ENCODE measurements around the gene DYNLL1.
A peak's percentile ranks its signal among the peaks of the same experiment; 100 is the strongest.

DYNLL1 gene

DNA sequence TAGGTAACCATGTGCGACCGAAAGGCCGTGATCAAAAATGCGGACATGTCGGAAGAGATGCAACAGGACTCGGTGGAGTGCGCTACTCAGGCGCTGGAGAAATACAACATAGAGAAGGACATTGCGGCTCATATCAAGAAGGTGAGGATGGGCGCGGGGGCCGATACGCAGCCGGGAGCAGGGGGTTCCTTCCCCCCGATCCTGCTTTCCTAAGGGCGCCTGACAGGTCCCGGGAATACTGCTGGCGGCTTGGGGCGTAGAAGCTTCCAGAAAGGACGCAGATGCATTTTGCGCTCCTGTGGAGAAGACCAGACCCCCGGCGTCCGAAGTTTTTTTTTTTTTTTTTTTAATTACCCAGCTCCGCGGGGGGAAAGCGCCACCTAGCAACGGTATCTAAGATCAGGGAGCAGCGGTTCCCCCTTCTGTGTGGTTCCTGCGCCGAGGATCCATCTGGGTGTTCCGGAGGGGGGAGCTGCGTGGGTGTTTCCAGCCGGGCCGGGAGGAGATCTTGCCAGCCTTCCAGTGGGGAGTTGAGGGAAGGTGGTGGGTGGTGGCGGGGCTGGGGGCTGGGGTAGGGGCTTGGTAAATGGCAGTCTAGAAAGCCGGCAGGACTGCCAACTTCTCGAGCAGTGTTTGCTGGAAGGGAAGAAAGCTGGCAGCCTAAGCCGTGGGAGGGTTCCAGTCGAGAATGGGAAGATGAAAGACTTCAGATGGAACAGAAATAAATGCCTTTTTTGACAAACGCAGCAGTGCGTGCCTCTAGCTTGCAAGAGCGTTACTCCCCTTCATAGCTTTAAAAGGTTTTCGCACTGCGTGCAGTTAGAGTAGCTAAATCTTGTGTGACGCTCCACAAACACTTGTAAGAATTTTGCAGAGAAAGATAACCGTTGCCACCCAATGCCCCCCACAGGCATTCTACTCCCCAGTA lies 764 bp downstream of the DYNLL1 start:
- POLR2A ChIA-PET, result interaction anchor here (0.6 to 2.4 kb wide), 13 partner anchors 8 to 296 kb away, joined by 3 to 39 read pairs (median 4); partner anchors contain the start of genes COQ5, COX6A1, POP5 and RPLP0
- TF ChIP-seq ZNF384 (IDR thresholded peaks at IDR 0.05) (peak; percentile 90), FOXK2 (IDR thresholded peaks at IDR 0.05) (no peak), TARDBP (IDR thresholded peaks at IDR 0.05) (no peak)
- DNase-seq (ENCODE audit: extremely low spot score), result peak; percentile 36
- CTCF ChIA-PET, result interaction anchor here (1.0 kb wide), 1 partner anchor 39 kb away, joined by 3 read pairs; no protein-coding TSS in a partner anchor

DNA sequence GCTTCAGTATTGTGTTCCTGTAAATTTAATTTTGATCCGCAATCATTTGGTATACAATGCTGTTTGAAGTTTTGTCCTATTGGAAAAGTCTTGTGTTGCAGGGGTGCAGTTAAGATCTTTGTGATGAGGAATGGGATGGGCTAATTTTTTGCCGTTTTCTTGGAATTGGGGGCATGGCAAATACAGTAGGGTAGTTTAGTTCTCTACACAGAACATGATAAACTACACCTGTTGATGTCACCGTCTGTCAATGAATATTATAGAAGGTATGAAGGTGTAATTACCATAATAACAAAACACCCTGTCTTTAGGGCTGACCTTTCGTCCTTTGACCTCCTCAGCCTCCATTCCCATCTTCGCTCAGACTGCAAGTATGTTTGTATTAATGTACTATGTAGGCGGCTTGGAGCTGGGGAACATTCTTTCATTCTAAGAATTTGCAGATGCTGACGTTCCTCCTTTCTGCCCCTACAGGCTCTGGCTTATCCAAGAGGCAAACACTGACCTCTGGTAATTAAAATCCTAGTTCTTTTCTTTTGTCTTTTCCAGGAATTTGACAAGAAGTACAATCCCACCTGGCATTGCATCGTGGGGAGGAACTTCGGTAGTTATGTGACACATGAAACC lies 1.7 kb downstream of the DYNLL1 start:
- ChIA-PET POLR2A (interaction anchor here (0.8 to 2.4 kb wide), 7 partner anchors 25 to 84 kb away, joined by 3 to 39 read pairs (median 4); partner anchors contain the start of genes COQ5, COX6A1, POP5 and SRSF9), CTCF (no interaction called here)
- no peak for DNase-seq (ENCODE audit: extremely low spot score)
- TF ChIP-seq CTBP1 (IDR thresholded peaks at IDR 0.05; ENCODE audit: borderline replicate concordance), result no peak
- no peak for TF ChIP-seq LEF1 (IDR thresholded peaks at IDR 0.05; ENCODE audit: borderline replicate concordance)
- TF ChIP-seq BHLHE40 (IDR thresholded peaks at IDR 0.05; ENCODE audit: borderline replicate concordance), result no peak
- no peak for TF ChIP-seq FOXM1 (IDR thresholded peaks at IDR 0.05; ENCODE audit: borderline replicate concordance)
- no peak for TF ChIP-seq L3MBTL2 (conservative IDR thresholded peaks at IDR 0.05)
- no peak for TF ChIP-seq SUZ12 (IDR thresholded peaks at IDR 0.05)
- no peak for TF ChIP-seq FOXK2 (IDR thresholded peaks at IDR 0.05)
- TF ChIP-seq HDGF (IDR thresholded peaks at IDR 0.05; ENCODE audit: borderline replicate concordance), result no peak
- no peak for TF ChIP-seq ARNT (IDR thresholded peaks at IDR 0.05)

DNA sequence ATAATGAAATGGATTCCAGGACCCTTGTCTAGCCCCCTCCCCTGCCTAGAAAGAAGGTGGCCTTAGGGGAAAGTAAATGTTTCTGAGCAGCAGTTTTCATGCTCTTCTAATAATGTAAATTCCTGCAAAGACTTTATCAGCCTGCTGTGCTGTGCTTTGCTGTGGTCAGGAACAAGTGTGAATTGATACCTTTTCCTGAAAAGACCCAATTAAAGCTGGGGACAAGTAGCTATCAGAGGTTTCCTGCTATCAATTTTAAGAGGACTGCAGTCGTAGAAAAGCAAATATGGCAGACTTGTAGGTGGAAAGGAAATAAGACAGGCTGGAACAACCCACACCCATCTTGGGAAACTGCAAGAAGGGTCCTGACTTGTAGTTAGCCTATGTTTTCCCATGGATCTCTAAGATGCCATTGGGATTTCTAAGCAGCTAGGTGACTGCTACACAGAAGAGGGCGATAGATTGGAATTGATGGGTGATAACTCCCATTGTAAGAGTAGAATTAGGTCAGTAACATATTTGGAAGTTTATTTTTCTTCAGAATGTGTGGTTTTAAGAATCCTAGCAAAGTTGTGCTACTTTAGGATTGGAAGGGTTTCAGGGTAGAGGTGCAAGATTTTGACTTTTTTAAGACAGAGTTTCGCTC lies 3.1 kb downstream of the DYNLL1 start:
- CTCF ChIA-PET, result no interaction called here
- no peak for TF ChIP-seq ARNT (IDR thresholded peaks at IDR 0.05)
- no peak for TF ChIP-seq SP1 (IDR thresholded peaks at IDR 0.05)
- TF ChIP-seq FOXK2 (IDR thresholded peaks at IDR 0.05), result no peak
- no peak for TF ChIP-seq L3MBTL2 (conservative IDR thresholded peaks at IDR 0.05)
- no peak for TF ChIP-seq FOXA1 (IDR thresholded peaks at IDR 0.05)
- DNase-seq (ENCODE audit: extremely low spot score), result no peak
- POLR2A ChIA-PET, result interaction anchor here (1.0 to 1.3 kb wide), 2 partner anchors 24 to 36 kb away, joined by 3 to 4 read pairs; no protein-coding TSS in a partner anchor

DNA sequence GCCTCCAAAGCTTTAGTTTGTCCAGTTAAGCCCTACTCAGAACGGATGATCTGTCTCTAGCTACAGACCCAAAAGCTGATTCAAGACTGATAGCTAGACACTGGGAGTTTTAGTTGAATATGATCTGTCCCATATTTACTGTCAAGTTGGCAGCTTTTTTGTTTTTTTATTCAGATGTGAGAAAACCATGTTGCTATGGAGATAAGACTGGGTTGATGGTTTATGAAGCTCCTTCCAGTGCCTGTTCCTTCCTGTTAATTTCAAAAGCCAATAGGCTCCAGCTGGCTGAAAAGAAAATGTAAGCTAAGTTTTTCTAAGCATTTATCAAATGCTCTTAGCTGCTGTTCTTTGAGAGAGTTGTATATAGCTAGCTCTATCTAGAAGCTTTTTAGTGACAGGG lies 4.7 kb downstream of the DYNLL1 start:
- TF ChIP-seq HDGF (IDR thresholded peaks at IDR 0.05; ENCODE audit: borderline replicate concordance), result no peak
- TF ChIP-seq CTBP1 (IDR thresholded peaks at IDR 0.05; ENCODE audit: borderline replicate concordance), result no peak
- no peak for TF ChIP-seq NFRKB (IDR thresholded peaks at IDR 0.05)
- no peak for TF ChIP-seq TARDBP (IDR thresholded peaks at IDR 0.05)
- TF ChIP-seq, protein P1, sequence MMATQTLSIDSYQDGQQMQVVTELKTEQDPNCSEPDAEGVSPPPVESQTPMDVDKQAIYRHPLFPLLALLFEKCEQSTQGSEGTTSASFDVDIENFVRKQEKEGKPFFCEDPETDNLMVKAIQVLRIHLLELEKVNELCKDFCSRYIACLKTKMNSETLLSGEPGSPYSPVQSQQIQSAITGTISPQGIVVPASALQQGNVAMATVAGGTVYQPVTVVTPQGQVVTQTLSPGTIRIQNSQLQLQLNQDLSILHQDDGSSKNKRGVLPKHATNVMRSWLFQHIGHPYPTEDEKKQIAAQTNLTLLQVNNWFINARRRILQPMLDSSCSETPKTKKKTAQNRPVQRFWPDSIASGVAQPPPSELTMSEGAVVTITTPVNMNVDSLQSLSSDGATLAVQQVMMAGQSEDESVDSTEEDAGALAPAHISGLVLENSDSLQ (IDR thresholded peaks at IDR 0.05), result no peak
- no peak for TF ChIP-seq FOXM1 (IDR thresholded peaks at IDR 0.05; ENCODE audit: borderline replicate concordance)
- TF ChIP-seq LEF1 (IDR thresholded peaks at IDR 0.05; ENCODE audit: borderline replicate concordance), result no peak
- TF ChIP-seq BHLHE40 (IDR thresholded peaks at IDR 0.05; ENCODE audit: borderline replicate concordance), result no peak
- no peak for TF ChIP-seq SUZ12 (IDR thresholded peaks at IDR 0.05)
- TF ChIP-seq SP1 (IDR thresholded peaks at IDR 0.05), result no peak
- ChIA-PET CTCF (no interaction called here), POLR2A (interaction anchor here (0.7 to 1.4 kb wide), 4 partner anchors 9 to 30 kb away, joined by 3 to 5 read pairs (median 3); no protein-coding TSS in a partner anchor)
- DNase-seq (ENCODE audit: extremely low spot score), result no peak

DNA sequence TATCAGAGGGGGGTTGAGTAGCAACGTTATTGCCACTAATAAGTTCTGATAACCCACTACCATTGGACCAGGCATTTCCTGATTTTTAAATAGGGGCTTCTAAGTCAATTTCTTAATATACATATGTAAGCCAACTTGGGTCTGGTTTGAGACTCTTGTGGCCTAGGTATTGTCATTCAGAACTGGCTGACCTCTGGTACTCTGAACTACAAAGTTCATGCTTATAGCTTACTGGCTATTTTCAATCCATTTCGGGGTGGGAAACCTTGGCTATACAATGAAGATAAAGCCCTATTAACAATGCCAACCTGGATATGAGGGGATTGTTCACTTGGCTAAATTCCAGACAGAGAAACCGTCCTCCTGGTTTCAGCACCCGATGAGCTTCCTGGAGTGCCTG lies 8.7 kb downstream of the DYNLL1 start:
- CTCF ChIA-PET, result no interaction called here
- TF ChIP-seq L3MBTL2 (conservative IDR thresholded peaks at IDR 0.05) (no peak), SUZ12 (IDR thresholded peaks at IDR 0.05) (no peak), BHLHE40 (IDR thresholded peaks at IDR 0.05; ENCODE audit: borderline replicate concordance) (no peak), NFRKB (IDR thresholded peaks at IDR 0.05) (no peak)
- no peak for DNase-seq (ENCODE audit: extremely low spot score)
- POLR2A ChIA-PET, result interaction anchor here (1.9 kb wide), 1 partner anchor 8 kb away, joined by 7 read pairs; the partner anchor contains the start of gene DYNLL1

DNA sequence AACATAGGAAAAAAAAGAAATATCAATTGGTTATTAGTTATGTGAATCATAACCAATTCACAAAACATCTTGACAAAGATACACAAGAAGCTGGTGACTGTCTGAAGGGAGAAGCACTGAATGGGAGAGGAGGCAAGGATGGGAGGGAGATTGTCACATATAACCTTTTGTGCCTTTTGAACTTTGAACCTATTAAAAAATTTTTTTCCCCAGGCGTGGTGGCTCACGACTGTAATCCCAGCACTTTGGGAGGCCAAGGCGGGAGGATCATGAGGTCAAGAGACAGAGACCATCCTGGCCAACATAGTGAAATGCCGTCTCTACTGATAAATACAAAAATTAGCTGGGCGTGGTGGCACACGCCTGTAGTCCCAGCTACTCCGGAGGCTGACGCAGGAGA lies 12.6 kb downstream of the DYNLL1 start:
- CTCF ChIA-PET, result no interaction called here
- POLR2A ChIA-PET, result no interaction called here
- TF ChIP-seq TARDBP (IDR thresholded peaks at IDR 0.05) (no peak), L3MBTL2 (conservative IDR thresholded peaks at IDR 0.05) (no peak), SUZ12 (IDR thresholded peaks at IDR 0.05) (no peak), FOXA1 (IDR thresholded peaks at IDR 0.05) (no peak)
- no peak for DNase-seq (ENCODE audit: extremely low spot score)

DNA sequence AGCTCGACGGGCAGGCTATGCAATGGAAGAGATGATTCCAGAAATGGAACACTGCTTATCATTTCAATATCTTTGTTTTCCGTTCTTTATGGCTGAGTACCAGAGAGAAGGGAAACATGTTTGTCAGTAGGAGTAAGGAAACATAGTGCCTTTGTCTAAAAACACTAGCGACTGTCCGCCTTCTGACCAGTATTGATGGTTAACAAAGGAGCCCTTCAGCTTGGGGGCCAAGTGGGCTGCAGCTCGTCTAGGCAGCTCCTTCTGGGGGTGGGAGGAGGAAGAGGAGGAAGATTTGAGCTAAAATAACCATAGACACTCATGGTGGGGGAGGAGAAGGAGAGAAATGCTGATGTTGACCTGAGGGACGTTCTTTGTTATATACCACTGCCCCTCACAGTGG lies 18.1 kb downstream of the DYNLL1 start:
- no peak for DNase-seq (ENCODE audit: extremely low spot score)
- ChIA-PET POLR2A (interaction anchor here (0.6 kb wide), 1 partner anchor 77 kb away, joined by 3 read pairs; no protein-coding TSS in a partner anchor), CTCF (no interaction called here)
- TF ChIP-seq BHLHE40 (IDR thresholded peaks at IDR 0.05; ENCODE audit: borderline replicate concordance) (no peak), FOXA1 (IDR thresholded peaks at IDR 0.05) (no peak)

Data from HEK293T (cell line).